Measurements from ENCODE around the gene MAPKAPK3. TPM values are rescaled to one million over a fixed set of nuclear protein-coding genes. Genes with fewer than 3 reads are reported as not detected.

MAPKAPK3 gene
- total RNA-seq, 1 donor from 2014 or later: 359 TPM

DNA sequence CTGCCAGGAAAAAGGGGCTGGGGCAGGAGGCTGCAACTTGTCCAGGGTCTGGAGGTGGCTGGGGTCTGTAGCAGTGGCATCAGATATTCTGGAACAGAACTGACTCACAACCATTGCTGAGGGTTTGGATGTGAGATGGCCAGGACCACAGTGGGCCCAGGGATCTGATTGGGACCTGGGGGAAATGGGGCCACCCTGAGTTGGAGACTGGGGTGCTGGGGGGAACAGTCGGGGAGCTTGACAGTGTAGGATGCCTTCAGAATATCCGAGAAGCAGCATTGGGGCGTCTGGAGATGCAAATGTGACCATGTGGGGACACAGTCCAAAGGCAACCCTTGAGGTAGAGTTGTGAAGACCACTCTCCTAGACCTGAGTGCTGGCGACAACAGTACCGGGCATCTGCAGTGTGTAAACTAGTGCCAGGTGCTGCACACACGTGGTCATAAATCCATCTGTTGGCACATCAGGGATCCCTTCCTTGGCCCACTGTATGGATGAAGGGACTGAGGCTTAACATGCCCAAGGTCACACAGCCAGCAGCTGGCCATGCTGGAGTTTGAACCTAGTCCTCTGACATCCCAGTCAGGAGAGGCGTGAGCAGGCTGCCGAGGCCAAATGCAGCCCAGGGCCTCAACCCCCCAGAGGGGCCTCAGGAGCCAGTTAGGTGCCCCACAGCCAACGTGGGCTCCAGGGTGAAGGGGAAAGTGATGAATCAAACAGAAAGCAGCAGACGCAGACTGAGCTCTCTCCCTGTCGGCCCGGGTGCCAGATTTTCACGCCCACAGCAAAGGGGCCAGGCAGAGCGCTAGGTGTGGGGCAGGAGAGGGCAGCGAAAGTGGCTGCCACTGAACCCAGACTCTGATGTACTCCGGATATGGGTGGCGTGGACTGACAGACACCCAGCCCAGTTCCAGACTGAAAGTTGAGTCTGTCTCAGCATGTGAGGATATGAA is 28.9 kb upstream of the MAPKAPK3 start:
- Histone ChIP-seq H3K9me3 (replicated peaks) (no peaks in the 10 kb centered on the region), H3K27me3 (ENCODE audit: low read depth) (no peaks in the 10 kb centered on the region), H3K36me3 (no peaks in the 10 kb centered on the region), H3K27ac (replicated peaks) (peak overlapping the region; percentile 93), H3K4me3 (no peak overlapping the region), H3K4me1 (peaks cover 89% of the 10 kb centered on the region)
- intact Hi-C loops (cut with micrococcal nuclease): no loop called here
- TF ChIP-seq, protein P1, sequence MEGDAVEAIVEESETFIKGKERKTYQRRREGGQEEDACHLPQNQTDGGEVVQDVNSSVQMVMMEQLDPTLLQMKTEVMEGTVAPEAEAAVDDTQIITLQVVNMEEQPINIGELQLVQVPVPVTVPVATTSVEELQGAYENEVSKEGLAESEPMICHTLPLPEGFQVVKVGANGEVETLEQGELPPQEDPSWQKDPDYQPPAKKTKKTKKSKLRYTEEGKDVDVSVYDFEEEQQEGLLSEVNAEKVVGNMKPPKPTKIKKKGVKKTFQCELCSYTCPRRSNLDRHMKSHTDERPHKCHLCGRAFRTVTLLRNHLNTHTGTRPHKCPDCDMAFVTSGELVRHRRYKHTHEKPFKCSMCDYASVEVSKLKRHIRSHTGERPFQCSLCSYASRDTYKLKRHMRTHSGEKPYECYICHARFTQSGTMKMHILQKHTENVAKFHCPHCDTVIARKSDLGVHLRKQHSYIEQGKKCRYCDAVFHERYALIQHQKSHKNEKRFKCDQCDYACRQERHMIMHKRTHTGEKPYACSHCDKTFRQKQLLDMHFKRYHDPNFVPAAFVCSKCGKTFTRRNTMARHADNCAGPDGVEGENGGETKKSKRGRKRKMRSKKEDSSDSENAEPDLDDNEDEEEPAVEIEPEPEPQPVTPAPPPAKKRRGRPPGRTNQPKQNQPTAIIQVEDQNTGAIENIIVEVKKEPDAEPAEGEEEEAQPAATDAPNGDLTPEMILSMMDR (IDR thresholded peaks at IDR 0.05; ENCODE audit: borderline replicate concordance): no peak
- no peak for DNase-seq

DNA sequence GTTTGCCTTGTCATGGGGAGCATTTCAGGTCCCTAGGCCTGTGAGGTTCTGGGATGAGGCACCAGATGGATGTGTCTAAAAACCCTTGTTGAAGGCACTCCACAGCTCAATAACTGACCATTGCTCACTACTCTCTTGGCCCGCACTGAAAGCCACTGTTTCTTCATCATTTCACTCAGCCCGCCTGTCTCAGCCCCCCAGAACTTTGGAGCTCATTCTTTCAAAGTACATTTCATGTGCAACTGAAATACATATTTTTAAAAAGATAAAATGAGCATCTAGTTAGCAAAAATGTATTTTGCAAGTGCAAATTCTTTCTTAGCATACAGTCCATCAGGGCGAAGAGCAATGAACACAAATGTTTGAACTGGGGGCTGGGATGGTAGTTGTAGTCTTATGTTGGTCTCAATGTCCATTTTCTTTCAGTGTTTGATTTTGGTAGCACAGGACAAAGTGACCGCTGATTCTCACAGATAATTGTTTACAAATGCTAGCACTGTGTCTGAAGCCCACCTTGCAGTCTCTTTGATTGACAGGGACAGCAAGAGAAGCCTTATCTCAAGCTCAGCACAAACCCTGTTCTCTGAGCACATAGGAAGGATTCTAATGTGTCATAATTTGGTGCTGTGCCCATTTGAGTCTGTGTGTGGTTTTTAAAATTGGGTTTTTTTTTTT is 28.1 kb upstream of the MAPKAPK3 start:
- DNase-seq: no peak
- intact Hi-C loops (cut with micrococcal nuclease): no loop called here
- Histone ChIP-seq H3K27ac (replicated peaks) (peak overlapping the region; percentile 93), H3K4me3 (no peak overlapping the region), H3K36me3 (no peaks in the 10 kb centered on the region), H3K4me1 (peaks cover 89% of the 10 kb centered on the region), H3K9me3 (replicated peaks) (no peaks in the 10 kb centered on the region), H3K27me3 (ENCODE audit: low read depth) (no peaks in the 10 kb centered on the region)
- TF ChIP-seq, protein P1 (IDR thresholded peaks at IDR 0.05; ENCODE audit: borderline replicate concordance): no peak

- H3K4me1 ChIP-seq: peaks cover 70% of the 10 kb centered on the region
Measured at GRCh38 chr3:50591196-50591741, 25.7 kb upstream of the MAPKAPK3 start.

DNA sequence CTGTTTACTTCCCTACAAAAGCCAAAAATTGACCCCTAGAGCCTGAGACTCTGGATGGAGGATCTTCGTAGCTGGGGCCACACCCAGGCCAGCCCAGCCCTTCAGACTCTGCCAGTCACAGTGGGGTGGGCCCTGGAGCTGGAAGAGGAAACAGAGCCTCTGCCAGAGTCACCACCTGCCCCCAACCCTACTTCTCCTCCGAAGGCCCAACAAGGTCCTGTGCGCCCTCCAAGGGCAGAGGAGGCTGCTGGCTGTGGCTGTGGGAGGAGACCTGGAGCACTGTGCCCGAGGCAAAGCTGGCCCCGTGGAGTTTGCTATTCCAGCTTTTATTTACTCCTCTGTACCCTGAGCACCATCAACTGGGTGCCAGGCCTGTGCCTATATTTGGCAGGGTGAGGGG is 24.4 kb upstream of the MAPKAPK3 start:
- Histone ChIP-seq H3K36me3 (no peaks in the 10 kb centered on the region), H3K4me1 (peaks cover 57% of the 10 kb centered on the region), H3K9me3 (replicated peaks) (no peaks in the 10 kb centered on the region), H3K27ac (replicated peaks) (peak overlapping the region; percentile 79), H3K4me3 (no peak overlapping the region), H3K27me3 (ENCODE audit: low read depth) (no peaks in the 10 kb centered on the region)
- intact Hi-C loops (cut with micrococcal nuclease): no loop called here
- TF ChIP-seq, protein P1 (IDR thresholded peaks at IDR 0.05; ENCODE audit: borderline replicate concordance): no peak
- no peak for DNase-seq

More at GRCh38 chr3:50591196-50591741, 25.7 kb upstream of the MAPKAPK3 start:
- no peak for DNase-seq
- H3K27ac ChIP-seq (replicated peaks): peak overlapping the region; percentile 69
- no peaks in the 10 kb centered on the region for H3K36me3 ChIP-seq
- intact Hi-C loops (cut with micrococcal nuclease): no loop called here
- H3K27me3 ChIP-seq (ENCODE audit: low read depth): no peaks in the 10 kb centered on the region
- no peaks in the 10 kb centered on the region for H3K9me3 ChIP-seq (replicated peaks)
- TF ChIP-seq, protein P1 (IDR thresholded peaks at IDR 0.05; ENCODE audit: borderline replicate concordance): no peak
- no peak overlapping the region for H3K4me3 ChIP-seq

- intact Hi-C loops (cut with micrococcal nuclease): no loop called here
- Histone ChIP-seq H3K4me1 (peaks cover 51% of the 10 kb centered on the region), H3K9me3 (replicated peaks) (no peaks in the 10 kb centered on the region), H3K27ac (replicated peaks) (no peak overlapping the region), H3K4me3 (no peak overlapping the region), H3K27me3 (ENCODE audit: low read depth) (no peaks in the 10 kb centered on the region), H3K36me3 (no peaks in the 10 kb centered on the region)
- TF ChIP-seq, protein P1 (IDR thresholded peaks at IDR 0.05; ENCODE audit: borderline replicate concordance): no peak
- no peak for DNase-seq
Measured at GRCh38 chr3:50594253-50594785, 22.6 kb upstream of the MAPKAPK3 start.

Measured in left ventricle myocardium inferior (tissue), 1 donor.